Neural cell (in vitro differentiated cells): ENCODE measurements around the gene OLIG2. TPM values are rescaled to one million over a fixed set of nuclear protein-coding genes. Genes with fewer than 3 reads are reported as not detected.

Experiments
- H2AFZ ChIP-seq: fragments of 200-600, 300-800 bp; sonication (generic), shearing (Covaris generic); 2 replicates; pipeline ENCODE4 v1.6.0; 2014; ENCODE audit warnings: low read depth, mild to moderate bottlenecking, antibody characterized with exemption, low read length, moderate library complexity
- H3F3A ChIP-seq: fragments of 200-600 bp; shearing (Covaris generic); 2 replicates; pipeline ENCODE4 v1.6.1; 2016; ENCODE audit warnings: mild to moderate bottlenecking, moderate library complexity, mixed read lengths, antibody characterized with exemption, low read length; ENCODE audit not compliant: insufficient read depth, poor library complexity, severe bottlenecking
- H3K27ac ChIP-seq: fragments of 200-600, 300-800 bp; sonication (generic), shearing (Covaris generic); 2 replicates; pipeline ENCODE4 v1.5.1; 2014; ENCODE audit warnings: mild to moderate bottlenecking, low read length, moderate library complexity
- H3K27me3 ChIP-seq: fragments of 300-800, 200-600 bp; sonication (generic), shearing (Covaris generic); 2 replicates; pipeline ENCODE4 v1.6.0; 2014; ENCODE audit warnings: mild to moderate bottlenecking, low read depth, low read length, moderate library complexity; ENCODE audit not compliant: insufficient read depth
- H3K36me3 ChIP-seq: fragments of 300-800, 200-600 bp; sonication (generic), shearing (Covaris generic); 2 replicates; pipeline ENCODE4 v1.5.1; 2014; ENCODE audit warnings: mild to moderate bottlenecking, antibody characterized with exemption, low read length, moderate library complexity; ENCODE audit not compliant: insufficient read depth
- H3K4me2 ChIP-seq: fragments of 300-800, 200-600 bp; sonication (generic), shearing (Covaris generic); 2 replicates; pipeline ENCODE4 v1.6.0; 2014; ENCODE audit warnings: mild to moderate bottlenecking, low read length
- H3K4me3 ChIP-seq: fragments of 300-800, 200-600 bp; sonication (generic), shearing (Covaris generic); 2 replicates; pipeline ENCODE4 v1.5.1; 2014; ENCODE audit warnings: mild to moderate bottlenecking, low read length, moderate library complexity
- H3K79me2 ChIP-seq: fragments of 200-600 bp; shearing (Covaris generic); replicated peaks from 2 replicates; pipeline ENCODE4 v1.6.0; 2014; ENCODE audit warnings: mild to moderate bottlenecking, low read length, moderate library complexity; ENCODE audit not compliant: insufficient read depth
- H3K9ac ChIP-seq: fragments of 300-800, 200-600 bp; sonication (generic), shearing (Covaris generic); 2 replicates; pipeline ENCODE4 v1.6.1; 2016; ENCODE audit warnings: mild to moderate bottlenecking, low read length, mixed read lengths
- H3K9me2 ChIP-seq: fragments of 200-600 bp; shearing (Covaris generic); 2 replicates; pipeline ENCODE4 v1.6.1; 2016; ENCODE audit warnings: mild to moderate bottlenecking, low read length, mixed read lengths; ENCODE audit not compliant: insufficient read depth
- H3K9me3 ChIP-seq: fragments of 200-600, 300-800 bp; sonication (generic), shearing (Covaris generic); 2 replicates; pipeline ENCODE4 v1.6.1; 2016; ENCODE audit warnings: mild to moderate bottlenecking, mixed run types, low read length, moderate library complexity, mixed read lengths
- H4K20me1 ChIP-seq: fragments of 200-600 bp; shearing (Covaris generic); 2 replicates; pipeline ENCODE4 v1.6.1; 2016; ENCODE audit warnings: mild to moderate bottlenecking, mixed run types; ENCODE audit not compliant: insufficient read depth
- EP300 ChIP-seq: fragments of 450-650 bp; conservative IDR thresholded peaks from 2 replicates; pipeline ENCODE4 v1.6.1; 2014; ENCODE audit warnings: antibody characterized with exemption, mild to moderate bottlenecking, moderate library complexity; ENCODE audit not compliant: poor library complexity, severe bottlenecking
- EZH2 ChIP-seq: fragments of 200-600, 300-800 bp; shearing (Covaris generic), sonication (generic); IDR thresholded peaks from 2 replicates; pipeline ENCODE4 v1.6.1; 2014; ENCODE audit warnings: antibody characterized with exemption, low read length, borderline replicate concordance, mild to moderate bottlenecking; ENCODE audit not compliant: insufficient read depth, poor library complexity, severe bottlenecking
- MXI1 ChIP-seq: fragments of 450-650 bp; conservative IDR thresholded peaks from 2 replicates; pipeline ENCODE4 v1.6.1; 2014; ENCODE audit warnings: antibody characterized with exemption, mild to moderate bottlenecking; ENCODE audit not compliant: poor library complexity, severe bottlenecking
- POLR2AphosphoS5 ChIP-seq: IDR thresholded peaks from 2 replicates; pipeline ENCODE4 v1.6.1; 2012
- RAD21 ChIP-seq: fragments of 450-650 bp; conservative IDR thresholded peaks from 2 replicates; pipeline ENCODE4 v1.6.1; 2014; ENCODE audit warnings: antibody characterized with exemption, mild to moderate bottlenecking, moderate library complexity
- SMC3 ChIP-seq: fragments of 450-650 bp; conservative IDR thresholded peaks from 2 replicates; pipeline ENCODE4 v1.6.1; 2014; ENCODE audit warnings: antibody characterized with exemption, mild to moderate bottlenecking, moderate library complexity; ENCODE audit not compliant: poor library complexity
- TAF1 ChIP-seq: IDR thresholded peaks from 2 replicates; pipeline ENCODE4 v1.6.1; 2012; ENCODE audit warnings: low read depth
- polyA plus RNA-seq: library from polyadenylated mRNA; depleted of rRNA; stranded (reverse); fragments of >200 nt; gene quantifications from 2 replicates; pipeline ENCODE4 v1.2.3, GENCODE V29; 2014
- TF ChIP-seq, protein P1 (sequence below): IDR thresholded peaks from 2 replicates; pipeline ENCODE4 v1.6.1; 2012; ENCODE audit warnings: borderline replicate concordance
- TF ChIP-seq, protein P2 (sequence below): fragments of 450-650 bp; IDR thresholded peaks from 2 replicates; pipeline ENCODE4 v1.5.1; 2014; ENCODE audit warnings: antibody characterized with exemption, mild to moderate bottlenecking, moderate library complexity; ENCODE audit not compliant: poor library complexity, severe bottlenecking

OLIG2 gene
- polyA plus RNA-seq, 1 donor from 2014 or later = 0.90 TPM

DNA sequence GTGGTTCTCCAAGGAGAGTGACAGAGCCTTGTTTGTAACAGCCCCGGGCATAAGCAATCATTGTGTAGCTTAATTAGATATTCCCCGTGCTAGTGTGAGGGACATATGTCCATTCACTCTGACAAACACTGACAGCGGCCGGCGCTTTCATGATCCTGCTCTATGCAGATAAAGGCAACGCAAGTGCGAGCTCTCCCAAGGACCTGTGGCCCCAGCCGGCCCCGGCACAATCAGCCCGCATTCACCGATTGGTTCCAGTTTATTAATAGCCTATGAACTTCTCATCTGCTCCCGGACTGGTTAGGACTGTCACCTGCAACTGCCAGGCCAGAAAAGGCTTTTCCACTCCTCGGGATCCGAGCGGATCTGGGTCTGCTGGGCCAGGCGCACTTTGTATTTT is 26.2 kb downstream of the OLIG2 start:
- H3K27ac ChIP-seq = no peak overlapping the region
- no peak for TF ChIP-seq MXI1
- TF ChIP-seq, protein P1, sequence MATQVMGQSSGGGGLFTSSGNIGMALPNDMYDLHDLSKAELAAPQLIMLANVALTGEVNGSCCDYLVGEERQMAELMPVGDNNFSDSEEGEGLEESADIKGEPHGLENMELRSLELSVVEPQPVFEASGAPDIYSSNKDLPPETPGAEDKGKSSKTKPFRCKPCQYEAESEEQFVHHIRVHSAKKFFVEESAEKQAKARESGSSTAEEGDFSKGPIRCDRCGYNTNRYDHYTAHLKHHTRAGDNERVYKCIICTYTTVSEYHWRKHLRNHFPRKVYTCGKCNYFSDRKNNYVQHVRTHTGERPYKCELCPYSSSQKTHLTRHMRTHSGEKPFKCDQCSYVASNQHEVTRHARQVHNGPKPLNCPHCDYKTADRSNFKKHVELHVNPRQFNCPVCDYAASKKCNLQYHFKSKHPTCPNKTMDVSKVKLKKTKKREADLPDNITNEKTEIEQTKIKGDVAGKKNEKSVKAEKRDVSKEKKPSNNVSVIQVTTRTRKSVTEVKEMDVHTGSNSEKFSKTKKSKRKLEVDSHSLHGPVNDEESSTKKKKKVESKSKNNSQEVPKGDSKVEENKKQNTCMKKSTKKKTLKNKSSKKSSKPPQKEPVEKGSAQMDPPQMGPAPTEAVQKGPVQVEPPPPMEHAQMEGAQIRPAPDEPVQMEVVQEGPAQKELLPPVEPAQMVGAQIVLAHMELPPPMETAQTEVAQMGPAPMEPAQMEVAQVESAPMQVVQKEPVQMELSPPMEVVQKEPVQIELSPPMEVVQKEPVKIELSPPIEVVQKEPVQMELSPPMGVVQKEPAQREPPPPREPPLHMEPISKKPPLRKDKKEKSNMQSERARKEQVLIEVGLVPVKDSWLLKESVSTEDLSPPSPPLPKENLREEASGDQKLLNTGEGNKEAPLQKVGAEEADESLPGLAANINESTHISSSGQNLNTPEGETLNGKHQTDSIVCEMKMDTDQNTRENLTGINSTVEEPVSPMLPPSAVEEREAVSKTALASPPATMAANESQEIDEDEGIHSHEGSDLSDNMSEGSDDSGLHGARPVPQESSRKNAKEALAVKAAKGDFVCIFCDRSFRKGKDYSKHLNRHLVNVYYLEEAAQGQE = no peak
- H3K36me3 ChIP-seq = no peaks in the 10 kb centered on the region
- H3K4me3 ChIP-seq = no peak overlapping the region
- H3K9me3 ChIP-seq = no peaks in the 10 kb centered on the region
- H3K27me3 ChIP-seq = peaks cover 3% of the 10 kb centered on the region
- no peak overlapping the region for H2AFZ ChIP-seq
- no peaks in the 10 kb centered on the region for H4K20me1 ChIP-seq
- H3K79me2 ChIP-seq = no peaks in the 10 kb centered on the region
- no peaks in the 10 kb centered on the region for H3K9me2 ChIP-seq
- H3K9ac ChIP-seq = no peak overlapping the region
- H3K4me2 ChIP-seq = no peak overlapping the region
- no peaks in the 10 kb centered on the region for H3F3A ChIP-seq

DNA sequence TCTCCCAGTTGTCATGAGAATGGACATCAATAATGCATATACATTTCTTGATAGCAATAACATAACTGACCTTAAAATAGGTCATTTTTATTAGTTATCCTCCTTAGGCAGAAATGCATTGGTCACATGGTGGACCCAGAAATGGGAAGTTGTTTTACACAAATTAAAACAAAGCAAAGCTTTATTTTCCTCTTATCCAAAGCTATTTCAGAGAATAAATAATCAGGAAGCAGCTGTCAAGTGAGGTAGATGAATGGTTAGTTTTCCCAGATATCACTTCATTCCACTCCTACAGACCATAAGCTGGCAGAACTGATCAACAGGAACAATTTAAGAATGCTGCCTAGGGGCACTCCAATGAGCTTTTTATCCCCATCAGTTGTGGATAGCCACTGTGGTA is 28.2 kb downstream of the OLIG2 start:
- Histone ChIP-seq H3K9ac (no peak overlapping the region), H4K20me1 (no peaks in the 10 kb centered on the region), H3K4me3 (no peak overlapping the region), H3K9me3 (no peaks in the 10 kb centered on the region), H3K36me3 (no peaks in the 10 kb centered on the region), H3F3A (no peaks in the 10 kb centered on the region), H3K9me2 (no peaks in the 10 kb centered on the region), H3K27ac (no peak overlapping the region), H2AFZ (no peak overlapping the region), H3K79me2 (no peaks in the 10 kb centered on the region), H3K4me2 (no peak overlapping the region), H3K27me3 (peaks cover 3% of the 10 kb centered on the region)
- TF ChIP-seq, protein P1 = no peak
- no peak for TF ChIP-seq EZH2
- TF ChIP-seq POLR2AphosphoS5 = no peak
- TF ChIP-seq RAD21 = no peak
- no peak for TF ChIP-seq TAF1
- TF ChIP-seq, protein P2, sequence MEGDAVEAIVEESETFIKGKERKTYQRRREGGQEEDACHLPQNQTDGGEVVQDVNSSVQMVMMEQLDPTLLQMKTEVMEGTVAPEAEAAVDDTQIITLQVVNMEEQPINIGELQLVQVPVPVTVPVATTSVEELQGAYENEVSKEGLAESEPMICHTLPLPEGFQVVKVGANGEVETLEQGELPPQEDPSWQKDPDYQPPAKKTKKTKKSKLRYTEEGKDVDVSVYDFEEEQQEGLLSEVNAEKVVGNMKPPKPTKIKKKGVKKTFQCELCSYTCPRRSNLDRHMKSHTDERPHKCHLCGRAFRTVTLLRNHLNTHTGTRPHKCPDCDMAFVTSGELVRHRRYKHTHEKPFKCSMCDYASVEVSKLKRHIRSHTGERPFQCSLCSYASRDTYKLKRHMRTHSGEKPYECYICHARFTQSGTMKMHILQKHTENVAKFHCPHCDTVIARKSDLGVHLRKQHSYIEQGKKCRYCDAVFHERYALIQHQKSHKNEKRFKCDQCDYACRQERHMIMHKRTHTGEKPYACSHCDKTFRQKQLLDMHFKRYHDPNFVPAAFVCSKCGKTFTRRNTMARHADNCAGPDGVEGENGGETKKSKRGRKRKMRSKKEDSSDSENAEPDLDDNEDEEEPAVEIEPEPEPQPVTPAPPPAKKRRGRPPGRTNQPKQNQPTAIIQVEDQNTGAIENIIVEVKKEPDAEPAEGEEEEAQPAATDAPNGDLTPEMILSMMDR = no peak
- TF ChIP-seq EP300 = no peak
- TF ChIP-seq SMC3 = no peak
- TF ChIP-seq MXI1 = no peak
